HG02798 (cell line): Measurements from ENCODE around the gene ANKRD65.
"Not testable (repeated sequence)": the region's sequence is repeated elsewhere in the genome, so short reads cannot be mapped to it uniquely, and the experiment has no call there.

ENCODE experiments used
- ATAC-seq: cut with Tn5 transposase; IDR thresholded peaks from one replicate; pipeline ENCODE4 v1.9.1; 2021; ENCODE audit warnings: mild to moderate bottlenecking; ENCODE audit not compliant: unreplicated experiment, poor library complexity

The ANKRD65 gene

GRCh38 chr1:1373815-1374588 lies 47.1 kb downstream of the ANKRD65 start:
- ATAC-seq = no peak

- no peak for ATAC-seq
Observed at GRCh38 chr1:1373051-1373814, 47.8 kb downstream of the ANKRD65 start.

- ATAC-seq = peak; percentile 18
Observed at GRCh38 chr1:1371746-1372711, 49.0 kb downstream of the ANKRD65 start.

GRCh38 chr1:1371364-1371745 lies 49.7 kb downstream of the ANKRD65 start:
- no peak for ATAC-seq

GRCh38 chr1:1370771-1371300 lies 50.2 kb downstream of the ANKRD65 start:
- ATAC-seq = no peak

GRCh38 chr1:1370094-1370493 lies 51.0 kb downstream of the ANKRD65 start:
- not testable (repeated sequence) for ATAC-seq
